Colon (tissue), 2 donors: ENCODE results near the gene TUBB8B.
"Not testable (repeated sequence)": the region's sequence is repeated elsewhere in the genome, so short reads cannot be mapped to it uniquely, and the experiment has no call there.

Experiments used
- FAIRE-seq: peaks from 2 replicates; lab custom pipeline; 2012; peaks lifted over from hg19 to GRCh38; lab: Jason Lieb, UNC
- donor health status: control.
- donor health status: control.

TUBB8B gene

DNA sequence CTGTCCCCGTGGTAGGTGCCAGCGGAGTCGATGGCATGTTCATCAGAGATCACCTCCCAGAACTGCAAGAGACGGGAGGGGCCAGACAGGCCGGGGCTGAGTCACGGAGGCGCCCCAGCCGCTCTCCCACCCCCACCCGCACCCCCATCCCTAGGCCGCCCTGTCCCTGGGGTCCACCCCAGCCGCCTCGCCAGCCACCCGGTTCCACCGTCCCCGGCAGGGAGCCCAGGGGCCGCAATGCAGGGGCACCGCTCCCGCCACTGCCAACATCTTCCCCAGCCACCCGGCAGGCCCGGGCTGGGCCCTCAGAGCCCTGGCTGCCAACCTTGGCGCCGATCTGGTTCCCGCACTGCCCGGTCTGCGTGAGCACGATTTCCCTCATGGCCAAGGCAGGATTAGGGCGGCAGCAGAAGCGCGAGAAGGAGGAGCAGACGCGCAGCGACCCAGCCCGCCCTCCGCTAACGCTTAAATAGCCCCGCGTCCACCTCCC, at the start of gene TUBB8B:
TUBB8B (minus strand) TSS at position 440 of the 490 bp plus-strand sequence; CDS start at position 382, 58 bp downstream.
- not testable (repeated sequence) for FAIRE-seq

GRCh38 chr18:97252-97914, 48.0 kb upstream of the TUBB8B start:
- not testable (repeated sequence) for FAIRE-seq

- FAIRE-seq, result not testable (repeated sequence)
Measured at GRCh38 chr18:96767-97131, 47.3 kb upstream of the TUBB8B start.

DNA sequence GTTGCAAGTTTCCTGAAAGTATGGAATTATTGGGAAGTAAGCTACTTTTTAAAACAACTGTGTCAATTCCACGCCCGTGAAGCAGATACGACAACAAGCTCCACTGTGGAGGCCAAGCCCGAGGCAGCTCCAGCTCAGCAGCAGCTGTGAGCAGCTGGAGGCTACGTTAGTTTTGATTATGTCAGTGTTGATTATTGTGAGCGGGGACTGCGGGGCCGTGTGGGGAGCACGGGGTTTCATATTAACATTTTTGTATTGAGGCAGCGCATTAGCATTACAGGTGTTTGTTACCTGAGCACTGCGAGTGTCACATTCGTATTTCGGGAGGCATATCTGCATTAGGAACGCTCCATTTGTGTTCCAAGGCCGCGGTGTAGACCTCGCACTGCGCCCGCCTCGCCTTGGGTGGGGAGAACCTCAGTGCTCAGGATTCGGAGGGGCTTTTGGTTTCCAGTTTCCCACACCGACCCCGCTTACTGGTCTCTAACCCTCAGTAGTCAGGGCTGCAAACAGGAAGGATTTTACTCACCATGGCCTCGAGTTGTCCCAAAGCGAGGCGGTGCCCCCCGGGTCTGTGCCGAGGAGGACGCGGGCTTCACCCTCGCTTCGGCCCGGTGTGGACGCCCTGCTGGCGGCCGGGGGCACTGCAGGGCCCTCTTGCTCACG, 46.8 kb upstream of the TUBB8B start:
- not testable (repeated sequence) for FAIRE-seq

DNA sequence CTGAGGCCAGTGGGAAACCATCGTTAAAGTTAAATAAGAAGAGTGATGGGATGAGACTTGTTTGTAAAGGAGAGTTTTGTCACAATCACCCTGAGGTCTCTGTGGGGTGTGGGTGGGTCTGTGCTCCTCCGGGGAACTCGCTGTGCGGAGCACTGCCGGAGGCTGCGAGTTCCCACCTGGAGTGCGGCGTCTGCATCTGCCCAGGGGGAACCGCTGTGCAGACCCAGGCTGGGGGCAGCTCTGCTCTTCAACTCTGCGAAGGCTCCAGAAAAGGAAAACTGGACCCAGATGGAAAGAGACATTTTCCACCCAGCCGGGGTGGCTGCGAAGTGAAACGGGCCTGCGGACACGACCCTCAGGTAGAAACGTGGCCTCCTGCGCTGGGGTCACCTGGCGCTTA, 46.2 kb upstream of the TUBB8B start:
- FAIRE-seq, result not testable (repeated sequence)

DNA sequence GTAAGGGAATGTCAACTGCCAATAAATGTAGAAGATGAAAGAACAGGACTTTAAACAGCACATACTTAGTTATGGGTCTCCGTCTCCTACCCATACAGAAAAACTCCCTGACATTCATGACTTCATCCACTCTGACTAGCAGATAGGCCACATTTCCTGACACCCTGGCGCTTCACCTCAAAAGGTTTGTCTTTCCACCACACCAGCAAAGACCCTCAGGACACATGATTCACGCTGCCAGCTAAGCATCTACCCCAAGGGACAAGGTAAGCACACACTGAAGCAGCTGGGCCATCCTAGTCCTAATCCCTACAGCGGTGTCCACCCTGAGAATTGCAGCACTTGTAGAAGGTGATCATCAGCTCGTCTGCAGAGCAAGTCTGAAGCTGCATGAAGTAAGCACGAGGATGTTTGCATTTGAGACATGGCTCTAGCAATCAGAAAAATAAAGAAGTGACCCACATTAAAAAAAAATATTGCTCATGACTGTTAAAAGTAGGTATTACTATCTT, 44.5 kb upstream of the TUBB8B start:
- not testable (repeated sequence) for FAIRE-seq

DNA sequence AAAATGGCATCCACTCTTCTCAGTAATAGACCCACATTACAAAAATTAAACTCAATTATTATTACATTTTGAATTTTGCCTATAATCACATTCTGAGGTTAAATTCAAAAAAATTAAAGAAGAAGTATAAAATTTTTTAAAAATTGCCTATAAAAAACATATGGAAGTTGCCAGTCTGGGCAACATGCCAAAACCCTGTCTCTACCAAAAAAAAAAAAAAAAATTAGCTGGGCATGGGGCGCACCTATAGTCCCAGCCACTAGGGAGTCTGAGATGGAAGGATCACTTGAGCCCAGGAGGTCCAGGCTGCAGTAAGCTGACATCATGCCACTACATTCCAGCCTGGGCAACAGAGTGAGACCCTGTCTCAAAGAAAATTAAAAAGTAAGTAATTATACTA, 42.1 kb upstream of the TUBB8B start:
- not testable (repeated sequence) for FAIRE-seq

GRCh38 chr18:90396-91193, 41.2 kb upstream of the TUBB8B start:
- FAIRE-seq, result not testable (repeated sequence)

GRCh38 chr18:89124-89523, 39.7 kb upstream of the TUBB8B start:
- not testable (repeated sequence) for FAIRE-seq

DNA sequence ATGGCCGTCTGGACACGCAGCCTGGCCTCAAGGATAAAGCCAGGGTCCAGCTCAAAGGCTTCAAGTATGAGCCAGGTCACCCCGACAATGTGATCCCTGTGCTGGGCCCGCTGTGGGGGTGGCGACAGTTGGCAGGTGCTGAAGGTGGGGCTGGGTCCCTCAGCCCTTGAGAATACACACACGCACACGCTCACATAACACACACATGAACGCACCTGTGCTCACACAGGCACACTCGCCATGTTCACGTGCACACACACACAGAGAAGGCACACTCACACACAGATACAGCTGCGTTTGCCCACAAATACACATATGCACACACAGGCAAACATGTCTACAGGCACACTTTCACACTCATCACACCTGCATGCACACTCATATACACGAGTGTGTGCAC, 35.4 kb upstream of the TUBB8B start:
- FAIRE-seq, result not testable (repeated sequence)

GRCh38 chr18:82626-83209, 33.3 kb upstream of the TUBB8B start:
- not testable (repeated sequence) for FAIRE-seq

DNA sequence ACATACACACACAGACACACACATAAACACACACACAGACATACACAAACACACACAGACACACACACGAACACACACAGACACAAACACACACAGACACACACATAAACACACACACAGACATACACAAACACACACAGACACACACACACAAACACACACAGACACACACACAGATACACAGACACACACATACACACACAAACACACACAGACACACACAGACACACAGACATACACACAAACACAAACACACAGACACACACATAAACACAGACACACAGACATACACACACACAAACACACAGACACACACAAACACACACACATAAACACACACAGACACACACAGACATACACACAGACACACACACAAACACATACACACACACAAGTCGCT, 31.5 kb upstream of the TUBB8B start:
- not testable (repeated sequence) for FAIRE-seq

GRCh38 chr18:80202-80601, 30.8 kb upstream of the TUBB8B start:
- not testable (repeated sequence) for FAIRE-seq

DNA sequence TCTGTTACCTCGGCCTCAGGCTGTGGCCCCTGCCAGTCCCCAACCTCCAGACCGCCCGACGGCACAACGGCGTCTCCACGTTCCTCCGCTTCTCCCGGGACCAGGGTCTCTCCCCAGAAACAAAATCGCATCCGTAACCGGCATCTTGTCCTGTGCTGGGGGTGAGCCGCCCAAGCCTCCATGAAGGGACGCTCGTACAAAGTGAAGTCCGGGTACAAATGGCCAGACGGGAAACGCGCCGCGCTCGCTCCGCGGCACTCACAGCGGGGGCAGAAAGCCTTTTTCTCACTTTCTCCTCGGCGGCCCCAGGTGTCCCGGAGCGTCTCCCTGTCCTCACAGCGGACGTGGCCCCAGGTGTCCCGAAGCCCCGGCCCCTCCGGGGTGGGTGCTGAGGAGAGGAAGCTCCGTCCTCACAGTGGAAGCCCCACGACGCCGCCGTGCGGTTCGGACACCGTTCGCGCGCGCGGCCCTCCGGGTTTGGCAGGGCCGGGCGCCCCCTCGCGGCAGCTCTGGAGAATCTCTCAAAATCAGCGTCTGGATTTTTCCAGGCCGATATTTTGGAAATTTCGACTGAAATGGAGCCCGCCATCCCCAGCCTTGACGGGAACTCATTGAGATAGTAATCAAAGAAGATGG, 26.2 kb upstream of the TUBB8B start:
- FAIRE-seq, result not testable (repeated sequence)

- not testable (repeated sequence) for FAIRE-seq
Measured at GRCh38 chr18:73181-73777, 23.9 kb upstream of the TUBB8B start.

DNA sequence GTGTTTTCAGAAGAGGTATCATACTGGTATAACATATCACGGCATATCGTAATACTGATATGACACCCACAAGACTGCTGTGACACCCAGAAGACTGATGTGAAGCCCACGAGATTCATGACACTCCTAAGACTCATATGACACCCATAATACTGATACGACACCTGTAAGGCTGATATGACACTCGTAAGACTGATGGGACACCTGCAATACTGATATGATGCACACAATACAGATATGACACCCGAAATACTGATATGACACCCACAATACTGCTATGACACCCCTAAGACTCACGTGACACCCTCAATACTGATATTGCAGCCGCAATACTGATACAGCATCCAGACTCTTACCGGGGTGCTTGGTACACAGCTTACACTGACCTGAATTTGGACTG, 18.3 kb upstream of the TUBB8B start:
- FAIRE-seq, result not testable (repeated sequence)

DNA sequence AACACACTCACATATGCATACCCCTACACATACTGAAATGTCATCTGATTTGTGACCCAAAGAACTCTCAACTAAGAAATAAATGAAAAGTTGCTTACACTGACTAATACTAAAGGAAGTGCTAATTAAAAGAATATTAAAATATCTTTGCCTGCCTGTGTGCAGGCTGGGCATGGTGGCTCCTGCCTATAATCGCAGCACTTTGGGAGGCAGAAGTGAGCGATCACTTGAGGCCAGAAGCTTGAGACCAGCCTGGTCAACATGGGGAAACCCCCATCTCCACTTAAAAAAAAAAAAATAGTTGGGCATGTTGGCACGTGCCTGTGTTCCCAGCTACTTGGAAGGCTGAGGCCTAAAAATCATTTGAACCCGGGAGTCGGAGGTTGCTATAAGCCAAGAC, 14.9 kb upstream of the TUBB8B start:
- not testable (repeated sequence) for FAIRE-seq

DNA sequence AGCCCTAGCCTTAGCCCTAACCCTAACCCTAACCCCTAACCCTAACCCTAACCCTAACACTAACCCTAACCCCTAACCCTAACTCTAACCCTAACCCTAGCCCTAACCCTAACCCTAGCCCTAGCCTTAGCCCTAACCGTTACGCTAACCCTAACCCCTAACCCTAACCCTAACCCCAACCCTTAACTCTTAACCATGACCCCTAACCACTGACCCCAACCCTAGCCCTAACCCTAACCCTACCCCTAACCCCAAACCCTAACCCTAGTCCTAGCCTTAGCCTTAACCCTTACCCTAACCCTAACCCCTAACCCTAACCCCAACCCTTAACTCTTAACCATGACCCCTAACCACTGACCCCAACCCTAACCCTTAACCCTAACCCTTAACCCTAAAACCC, 14.2 kb upstream of the TUBB8B start:
- not testable (repeated sequence) for FAIRE-seq

- not testable (repeated sequence) for FAIRE-seq
Measured at GRCh38 chr18:54388-54787, 5.0 kb upstream of the TUBB8B start.

GRCh38 chr18:48696-49095, 719 bp downstream of the TUBB8B start:
- not testable (repeated sequence) for FAIRE-seq

- FAIRE-seq, result not testable (repeated sequence)
Measured at GRCh38 chr18:13177-13576, 36.2 kb downstream of the TUBB8B start.
